Measurements from ENCODE around the gene ALDH1L2. TPM values are rescaled to one million over a fixed set of nuclear protein-coding genes. Genes with fewer than 3 reads are reported as not detected.

Gene ALDH1L2
- total RNA-seq, 4 donors from 2014 or later: 0.95 to 4.0 (median 1.7) TPM

DNA sequence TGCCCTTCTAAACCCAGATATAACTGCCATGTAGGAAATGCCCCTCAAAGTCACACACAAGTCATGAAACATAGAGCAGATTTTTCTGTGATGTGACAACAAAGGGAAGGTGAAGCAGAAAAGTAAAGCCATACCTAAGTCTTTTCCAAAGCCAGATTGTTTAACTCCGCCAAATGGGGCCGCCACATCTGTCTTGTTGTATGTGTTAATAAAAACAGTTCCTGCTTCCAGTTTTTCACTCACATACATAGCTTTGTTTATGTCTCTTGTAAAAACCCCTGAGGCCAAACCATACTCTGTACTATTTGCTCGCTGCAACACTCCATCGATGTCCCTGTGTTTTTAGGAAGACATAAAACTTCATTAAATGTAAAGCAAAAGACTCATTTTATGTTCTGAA is 57.8 kb downstream of the ALDH1L2 start:
- Histone ChIP-seq H3K9me3 (no peaks in the 10 kb centered on the region), H3K4me3 (no peak overlapping the region), H3K27ac (no peak overlapping the region), H3K4me1 (peaks cover 0 to 16% of the 10 kb centered on the region in 2 donors), H3K36me3 (no peaks in the 10 kb centered on the region), H3K27me3 (no peaks in the 10 kb centered on the region)
- in situ Hi-C loops (cut with MboI; ENCODE audit: low sequenced_read_pairs in 4 of 4): loop anchor here in 1 of 4 donors (25.0 kb wide), 1 partner anchor 639 kb away; no protein-coding TSS in a partner anchor
- intact Hi-C loops (cut with DNase I; ENCODE audit: low total_unique reads): no loop called here
- TF ChIP-seq, protein P1, sequence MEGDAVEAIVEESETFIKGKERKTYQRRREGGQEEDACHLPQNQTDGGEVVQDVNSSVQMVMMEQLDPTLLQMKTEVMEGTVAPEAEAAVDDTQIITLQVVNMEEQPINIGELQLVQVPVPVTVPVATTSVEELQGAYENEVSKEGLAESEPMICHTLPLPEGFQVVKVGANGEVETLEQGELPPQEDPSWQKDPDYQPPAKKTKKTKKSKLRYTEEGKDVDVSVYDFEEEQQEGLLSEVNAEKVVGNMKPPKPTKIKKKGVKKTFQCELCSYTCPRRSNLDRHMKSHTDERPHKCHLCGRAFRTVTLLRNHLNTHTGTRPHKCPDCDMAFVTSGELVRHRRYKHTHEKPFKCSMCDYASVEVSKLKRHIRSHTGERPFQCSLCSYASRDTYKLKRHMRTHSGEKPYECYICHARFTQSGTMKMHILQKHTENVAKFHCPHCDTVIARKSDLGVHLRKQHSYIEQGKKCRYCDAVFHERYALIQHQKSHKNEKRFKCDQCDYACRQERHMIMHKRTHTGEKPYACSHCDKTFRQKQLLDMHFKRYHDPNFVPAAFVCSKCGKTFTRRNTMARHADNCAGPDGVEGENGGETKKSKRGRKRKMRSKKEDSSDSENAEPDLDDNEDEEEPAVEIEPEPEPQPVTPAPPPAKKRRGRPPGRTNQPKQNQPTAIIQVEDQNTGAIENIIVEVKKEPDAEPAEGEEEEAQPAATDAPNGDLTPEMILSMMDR (IDR thresholded peaks at IDR 0.05 in 4 of 5, conservative IDR thresholded peaks at IDR 0.05 in 1 of 5): no peak
- no peak for TF ChIP-seq POLR2A (IDR thresholded peaks at IDR 0.05)
- no peak for DNase-seq
- no peak for ATAC-seq

DNA sequence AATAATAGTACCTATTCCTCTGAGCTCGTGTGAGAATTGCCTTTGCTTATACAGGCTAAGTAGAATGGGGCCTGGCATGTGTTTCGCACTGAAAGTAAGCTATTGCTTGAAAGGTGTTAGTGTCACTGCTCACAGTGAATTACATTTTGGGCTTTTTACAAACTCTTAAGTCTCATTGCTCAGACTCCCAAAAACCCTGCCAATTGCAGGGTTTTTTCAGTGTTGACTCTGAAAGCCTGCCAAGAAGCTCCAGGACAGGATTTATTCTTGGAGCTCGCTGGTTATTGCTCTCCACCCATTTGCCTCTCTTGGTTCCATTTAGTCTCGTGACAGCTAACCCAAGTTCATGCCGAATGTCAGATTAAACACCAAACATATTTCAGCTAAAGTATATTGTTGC is 58.4 kb downstream of the ALDH1L2 start:
- Histone ChIP-seq H3K36me3 (no peaks in the 10 kb centered on the region), H3K27me3 (no peaks in the 10 kb centered on the region), H3K4me3 (no peak overlapping the region), H3K9me3 (no peaks in the 10 kb centered on the region), H3K4me1 (peaks cover 0 to 16% of the 10 kb centered on the region in 2 donors), H3K27ac (no peak overlapping the region)
- DNase-seq: peak in 1 of 2 donors; percentile 25
- TF ChIP-seq, protein P1 (IDR thresholded peaks at IDR 0.05 in 4 of 5, conservative IDR thresholded peaks at IDR 0.05 in 1 of 5): no peak
- no peak for TF ChIP-seq POLR2A (IDR thresholded peaks at IDR 0.05)
- peak in 1 of 2 donors; percentile 55 for ATAC-seq
- in situ Hi-C loops (cut with MboI; ENCODE audit: low sequenced_read_pairs in 4 of 4): loop anchor here in 1 of 4 donors (25.0 kb wide), 1 partner anchor 639 kb away; no protein-coding TSS in a partner anchor
- intact Hi-C loops (cut with DNase I; ENCODE audit: low total_unique reads): no loop called here

DNA sequence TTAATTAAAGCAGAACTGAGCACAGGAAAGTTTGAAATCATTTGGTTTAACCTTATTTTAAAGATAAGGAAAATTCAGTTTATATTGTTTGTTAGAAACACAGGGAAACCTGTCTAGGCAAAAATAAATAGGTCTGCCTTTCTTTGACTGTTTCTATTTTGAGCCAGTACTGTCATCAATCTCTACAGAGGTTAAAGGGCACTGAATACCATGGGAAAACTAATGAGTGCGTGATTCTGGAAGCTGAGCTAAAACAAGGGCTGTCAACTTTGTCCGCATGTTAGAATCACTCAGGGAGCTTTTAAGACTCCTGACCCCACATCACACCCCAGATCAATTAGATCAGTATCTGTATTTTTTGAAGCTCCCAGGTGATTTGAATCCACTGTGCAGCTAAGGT is 59.3 kb downstream of the ALDH1L2 start:
- H3K4me1 ChIP-seq: peaks cover 0 to 16% of the 10 kb centered on the region in 2 donors
- intact Hi-C loops (cut with DNase I; ENCODE audit: low total_unique reads) (no loop called here), in situ Hi-C loops (cut with MboI; ENCODE audit: low sequenced_read_pairs in 4 of 4) (loop anchor here in 1 of 4 donors (25.0 kb wide), 1 partner anchor 638 kb away; no protein-coding TSS in a partner anchor)
- peak overlapping the region in 1 of 4 donors; percentile 27 for H3K27ac ChIP-seq
- no peak for DNase-seq
- H3K4me3 ChIP-seq: no peak overlapping the region
- H3K36me3 ChIP-seq: no peaks in the 10 kb centered on the region
- ATAC-seq: no peak
- H3K9me3 ChIP-seq: no peaks in the 10 kb centered on the region
- TF ChIP-seq, protein P1 (IDR thresholded peaks at IDR 0.05 in 4 of 5, conservative IDR thresholded peaks at IDR 0.05 in 1 of 5): no peak
- TF ChIP-seq POLR2A (IDR thresholded peaks at IDR 0.05): no peak
- H3K27me3 ChIP-seq: no peaks in the 10 kb centered on the region

DNA sequence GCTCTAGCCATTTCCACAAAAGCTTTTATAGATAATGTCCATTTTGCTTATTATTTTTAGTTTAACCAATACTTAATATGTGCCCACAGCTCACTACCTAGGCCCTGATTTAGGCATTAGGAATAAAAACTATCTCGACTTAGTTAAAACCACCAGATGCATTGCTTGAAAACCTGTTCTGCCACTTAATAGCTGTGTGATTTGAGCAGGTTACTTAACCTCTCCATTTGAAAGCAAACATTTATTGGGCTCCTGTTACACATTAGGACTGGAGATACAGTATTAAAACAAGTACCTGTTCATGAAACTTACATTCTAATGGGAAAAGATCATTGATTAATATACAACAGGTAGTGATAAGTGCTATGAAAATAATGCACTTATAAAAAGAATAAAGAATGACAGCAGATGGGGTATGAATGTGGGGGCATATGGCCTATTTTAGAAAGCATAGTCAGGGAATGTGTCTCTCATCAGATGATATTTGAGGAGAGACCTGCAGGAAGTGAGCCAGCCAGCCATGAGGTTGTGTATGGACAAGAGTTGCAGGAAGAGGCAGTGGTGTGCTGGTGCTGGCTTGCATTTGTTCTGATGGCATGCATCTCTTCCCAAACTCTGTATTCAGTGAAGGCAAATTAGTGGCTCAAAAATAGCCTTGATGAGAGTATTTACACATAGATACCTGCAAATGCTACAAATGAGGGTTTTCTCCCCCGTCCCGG is 63.9 kb downstream of the ALDH1L2 start:
- H3K36me3 ChIP-seq: no peaks in the 10 kb centered on the region
- DNase-seq (no peak), ATAC-seq (no peak)
- peaks cover 6 to 17% of the 10 kb centered on the region in 2 donors for H3K4me1 ChIP-seq
- H3K27ac ChIP-seq: no peak overlapping the region
- no peaks in the 10 kb centered on the region for H3K9me3 ChIP-seq
- TF ChIP-seq POLR2A (IDR thresholded peaks at IDR 0.05): no peak
- TF ChIP-seq, protein P1 (IDR thresholded peaks at IDR 0.05 in 4 of 5, conservative IDR thresholded peaks at IDR 0.05 in 1 of 5): no peak
- in situ Hi-C loops (cut with MboI; ENCODE audit: low sequenced_read_pairs in 4 of 4) (no loop called here), intact Hi-C loops (cut with DNase I; ENCODE audit: low total_unique reads) (no loop called here)
- H3K27me3 ChIP-seq: no peaks in the 10 kb centered on the region
- H3K4me3 ChIP-seq: no peak overlapping the region

All from gastrocnemius medialis (tissue), 4 donors.